ENCODE results near the gene ARHGEF5. TPM values are rescaled to one million over a fixed set of nuclear protein-coding genes. Genes with fewer than 3 reads are reported as not detected.
"Not testable (repeated sequence)": the region's sequence is repeated elsewhere in the genome, so short reads cannot be mapped to it uniquely, and the experiment has no call there.

Gene ARHGEF5
- total RNA-seq, 2 donors from 2014 or later = 4.7 to 5.0 TPM

GRCh38 chr7:144415858-144416257 is 60.7 kb downstream of the ARHGEF5 start:
- Histone ChIP-seq H3K27me3 (no peaks in the 10 kb centered on the region), H3K4me1 (no peaks in the 10 kb centered on the region), H3K4me3 (no peak overlapping the region), H3K36me3 (no peaks in the 10 kb centered on the region), H3K27ac (no peak overlapping the region), H3K9me3 (no peaks in the 10 kb centered on the region)
- DNase-seq (ENCODE audit: low spot score) = no peak
- TF ChIP-seq, protein P1, sequence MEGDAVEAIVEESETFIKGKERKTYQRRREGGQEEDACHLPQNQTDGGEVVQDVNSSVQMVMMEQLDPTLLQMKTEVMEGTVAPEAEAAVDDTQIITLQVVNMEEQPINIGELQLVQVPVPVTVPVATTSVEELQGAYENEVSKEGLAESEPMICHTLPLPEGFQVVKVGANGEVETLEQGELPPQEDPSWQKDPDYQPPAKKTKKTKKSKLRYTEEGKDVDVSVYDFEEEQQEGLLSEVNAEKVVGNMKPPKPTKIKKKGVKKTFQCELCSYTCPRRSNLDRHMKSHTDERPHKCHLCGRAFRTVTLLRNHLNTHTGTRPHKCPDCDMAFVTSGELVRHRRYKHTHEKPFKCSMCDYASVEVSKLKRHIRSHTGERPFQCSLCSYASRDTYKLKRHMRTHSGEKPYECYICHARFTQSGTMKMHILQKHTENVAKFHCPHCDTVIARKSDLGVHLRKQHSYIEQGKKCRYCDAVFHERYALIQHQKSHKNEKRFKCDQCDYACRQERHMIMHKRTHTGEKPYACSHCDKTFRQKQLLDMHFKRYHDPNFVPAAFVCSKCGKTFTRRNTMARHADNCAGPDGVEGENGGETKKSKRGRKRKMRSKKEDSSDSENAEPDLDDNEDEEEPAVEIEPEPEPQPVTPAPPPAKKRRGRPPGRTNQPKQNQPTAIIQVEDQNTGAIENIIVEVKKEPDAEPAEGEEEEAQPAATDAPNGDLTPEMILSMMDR (IDR thresholded peaks at IDR 0.05) = no peak

DNA sequence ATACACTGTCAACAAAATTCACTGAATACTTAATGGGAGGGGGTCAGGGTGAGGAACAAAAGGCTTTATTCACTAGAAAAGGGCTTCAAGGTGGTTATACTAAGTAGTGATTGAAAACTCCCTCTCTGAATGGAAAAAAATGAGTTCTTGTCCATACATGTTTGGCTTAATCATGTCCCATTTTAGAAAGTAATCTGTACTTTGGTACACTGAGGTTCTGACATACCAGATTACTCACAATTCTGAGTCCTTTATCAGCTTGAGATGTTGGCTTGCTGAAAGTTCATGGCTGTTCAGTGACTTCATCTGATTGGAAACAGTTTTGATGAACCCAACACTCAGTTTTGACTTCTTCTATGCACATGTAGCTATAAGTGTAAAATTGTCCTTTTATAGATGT is 61.1 kb downstream of the ARHGEF5 start:
- TF ChIP-seq, protein P1 (IDR thresholded peaks at IDR 0.05) = no peak
- no peaks in the 10 kb centered on the region for H3K4me1 ChIP-seq

GRCh38 chr7:144418931-144419330 is 63.7 kb downstream of the ARHGEF5 start:
- not testable (repeated sequence) for DNase-seq (ENCODE audit: low spot score); H3K27ac ChIP-seq

More for the DNA sequence above, 61.1 kb downstream of the ARHGEF5 start:
- DNase-seq (ENCODE audit: low spot score) = no peak
- H3K27me3 ChIP-seq = no peaks in the 10 kb centered on the region
- H3K4me3 ChIP-seq = no peak overlapping the region
- H3K27ac ChIP-seq = no peak overlapping the region
- no peaks in the 10 kb centered on the region for H3K36me3 ChIP-seq
- no peaks in the 10 kb centered on the region for H3K9me3 ChIP-seq

DNA sequence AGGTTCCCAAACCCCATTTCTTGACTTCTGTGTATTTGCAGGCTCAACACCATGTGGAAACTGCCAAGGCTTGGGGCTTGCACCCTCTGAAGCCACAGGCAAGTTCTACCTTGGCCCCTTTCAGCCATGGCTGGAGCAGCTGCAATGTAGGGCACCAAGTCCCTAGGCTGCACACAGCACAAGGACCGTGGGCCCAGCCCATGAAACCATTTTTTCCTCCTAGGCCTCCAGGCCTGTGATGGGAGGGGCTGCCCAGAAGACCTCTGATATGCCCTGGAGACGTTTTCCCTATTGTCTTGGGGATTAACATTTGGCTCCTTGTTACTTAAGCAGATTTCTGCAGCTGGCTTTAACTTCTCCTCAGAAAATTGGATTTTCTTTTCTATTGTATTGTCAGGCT is 72.3 kb downstream of the ARHGEF5 start:
- H3K4me1 ChIP-seq; H3K27ac ChIP-seq; H3K9me3 ChIP-seq; DNase-seq (ENCODE audit: low spot score); H3K27me3 ChIP-seq; H3K36me3 ChIP-seq; H3K4me3 ChIP-seq: not testable (repeated sequence)

More at GRCh38 chr7:144418931-144419330, 63.7 kb downstream of the ARHGEF5 start:
- H3K4me1 ChIP-seq, H3K4me3 ChIP-seq, H3K9me3 ChIP-seq, H3K27me3 ChIP-seq, H3K36me3 ChIP-seq: not testable (repeated sequence)

- TF ChIP-seq, protein P1 (IDR thresholded peaks at IDR 0.05) = no peak
- H3K27me3 ChIP-seq = no peaks in the 10 kb centered on the region
- DNase-seq (ENCODE audit: low spot score) = no peak
- no peak overlapping the region for H3K4me3 ChIP-seq
- no peaks in the 10 kb centered on the region for H3K36me3 ChIP-seq
- no peaks in the 10 kb centered on the region for H3K4me1 ChIP-seq
- H3K27ac ChIP-seq = no peak overlapping the region
- H3K9me3 ChIP-seq = peaks cover 0 to 5% of the 10 kb centered on the region in 2 donors
Observed at GRCh38 chr7:144428431-144428830, 73.2 kb downstream of the ARHGEF5 start.

Other genes starting within 250 kb of the ARHGEF5 start
- not detected for gene OR2A2, start 245.8 kb upstream of the ARHGEF5 start, total RNA-seq
- gene OR2A14, start 232.2 kb upstream of the ARHGEF5 start, total RNA-seq = not detected
- under 1 TPM; 0.59 to 0.90 TPM for gene CTAGE4, start 171.9 kb upstream of the ARHGEF5 start, total RNA-seq
- 1 to 10 TPM; 1.7 TPM for gene ARHGEF35, start 159.6 kb upstream of the ARHGEF5 start, total RNA-seq
- gene OR2A42, start 115.8 kb upstream of the ARHGEF5 start, total RNA-seq = under 1 TPM; 0.11 to 0.39 TPM
- gene OR2A7, start 90.6 kb upstream of the ARHGEF5 start, total RNA-seq = 1 to 10 TPM in 1 of 2 donors, under 1 TPM in 1; 0.94 to 2.7 TPM
- gene CTAGE8, start 86.1 kb upstream of the ARHGEF5 start, total RNA-seq = 1 to 10 TPM in 1 of 2 donors, not detected in 1; 1.2 TPM
- gene OR2A1, start 43.0 kb upstream of the ARHGEF5 start, total RNA-seq = under 1 TPM in 1 of 2 donors, not detected in 1; 0.28 TPM
- gene NOBOX, start 48.3 kb downstream of the ARHGEF5 start, total RNA-seq = not detected